RWPE1 (cell line): ENCODE measurements around the gene CYTH1.
A peak's percentile ranks its signal among the peaks of the same experiment; 100 is the strongest.

Experiments used
- CTCF ChIA-PET: fragments of 350-600 bp; sonication (Branson Sonifier 250); formaldehyde crosslinking; extraction: SDS; loops from one replicate; lab custom pipeline; 2021; lab: Yijun Ruan, JAX
- POLR2A ChIA-PET: fragments of 400-600 bp; formaldehyde crosslinking; extraction: SDS; loops from one replicate; lab custom pipeline; 2020; ENCODE audit warnings: antibody characterized with exemption; ENCODE audit not compliant: low non-redundant PET; lab: Yijun Ruan, JAX
- DNase-seq: peaks from one replicate; pipeline ENCODE4 v3.0.0; 2012; ENCODE audit warnings: low spot score
- H3K27ac ChIP-seq: fragments of 450-650 bp; 2 replicates; pipeline ENCODE4 v1.5.1; 2017
- TF ChIP-seq, protein P1 (sequence below): fragments of 450-650 bp; conservative IDR thresholded peaks from 2 replicates; pipeline ENCODE4 v1.5.1; 2017; ENCODE audit warnings: low read depth, mild to moderate bottlenecking

Gene CYTH1

DNA sequence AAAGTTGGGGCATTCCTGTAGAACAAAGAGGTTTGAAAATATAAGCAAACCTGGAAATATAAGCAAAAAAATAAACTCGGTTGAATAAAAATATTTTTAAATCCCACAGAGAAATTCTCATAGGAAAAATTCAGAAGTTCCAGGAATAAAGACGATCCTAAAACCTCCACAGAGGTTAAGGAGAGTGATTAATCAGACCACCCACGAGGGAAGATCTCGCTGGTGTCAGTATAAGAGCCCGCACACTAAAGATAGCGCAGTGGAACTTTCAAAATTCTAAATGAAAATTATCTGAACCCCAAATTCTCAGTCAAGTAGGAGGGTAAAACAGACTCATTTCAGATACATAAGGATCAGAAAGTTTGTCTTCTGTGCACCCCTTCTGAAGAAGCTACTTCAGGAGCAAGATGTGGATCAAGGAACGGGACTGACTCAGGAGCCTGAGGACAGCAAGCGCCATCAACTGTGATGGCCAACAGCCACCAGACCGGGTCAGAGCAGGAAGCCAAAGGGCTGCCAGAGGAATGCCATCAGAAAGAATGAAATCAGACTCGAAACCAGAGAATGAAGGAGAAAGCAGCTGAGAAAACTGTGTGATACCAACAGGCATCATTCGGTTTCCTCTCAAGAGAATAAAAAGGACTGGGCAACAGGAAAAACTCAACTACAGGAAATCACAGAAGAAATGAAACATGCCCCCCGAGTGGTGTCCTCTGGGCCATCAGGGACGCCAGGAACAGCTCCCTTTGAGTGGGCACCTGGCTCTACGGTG, 66.9 kb downstream of the CYTH1 start:
- TF ChIP-seq, protein P1, sequence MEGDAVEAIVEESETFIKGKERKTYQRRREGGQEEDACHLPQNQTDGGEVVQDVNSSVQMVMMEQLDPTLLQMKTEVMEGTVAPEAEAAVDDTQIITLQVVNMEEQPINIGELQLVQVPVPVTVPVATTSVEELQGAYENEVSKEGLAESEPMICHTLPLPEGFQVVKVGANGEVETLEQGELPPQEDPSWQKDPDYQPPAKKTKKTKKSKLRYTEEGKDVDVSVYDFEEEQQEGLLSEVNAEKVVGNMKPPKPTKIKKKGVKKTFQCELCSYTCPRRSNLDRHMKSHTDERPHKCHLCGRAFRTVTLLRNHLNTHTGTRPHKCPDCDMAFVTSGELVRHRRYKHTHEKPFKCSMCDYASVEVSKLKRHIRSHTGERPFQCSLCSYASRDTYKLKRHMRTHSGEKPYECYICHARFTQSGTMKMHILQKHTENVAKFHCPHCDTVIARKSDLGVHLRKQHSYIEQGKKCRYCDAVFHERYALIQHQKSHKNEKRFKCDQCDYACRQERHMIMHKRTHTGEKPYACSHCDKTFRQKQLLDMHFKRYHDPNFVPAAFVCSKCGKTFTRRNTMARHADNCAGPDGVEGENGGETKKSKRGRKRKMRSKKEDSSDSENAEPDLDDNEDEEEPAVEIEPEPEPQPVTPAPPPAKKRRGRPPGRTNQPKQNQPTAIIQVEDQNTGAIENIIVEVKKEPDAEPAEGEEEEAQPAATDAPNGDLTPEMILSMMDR, result no peak
- H3K27ac ChIP-seq, result no peak overlapping the region
- no peak for DNase-seq
- ChIA-PET POLR2A (no interaction called here), CTCF (no interaction called here)

DNA sequence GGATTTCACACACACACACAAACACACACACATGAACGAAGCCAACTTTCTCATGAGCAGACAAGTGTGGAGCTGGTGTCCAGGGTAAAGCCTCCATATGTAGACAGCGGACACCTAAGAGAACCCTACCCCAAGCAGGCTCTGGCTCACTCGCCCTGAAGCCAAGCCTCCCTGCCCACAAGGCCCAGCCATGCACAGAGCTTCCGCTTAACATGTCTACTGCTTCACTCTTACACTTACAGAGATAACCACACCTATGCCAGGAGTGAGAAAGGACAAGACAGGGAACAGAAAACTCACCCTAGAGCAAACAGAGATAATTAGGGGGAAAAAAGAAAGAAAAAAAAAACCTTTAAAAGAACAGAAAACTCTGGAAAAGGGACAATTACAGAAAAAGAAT, 67.5 kb downstream of the CYTH1 start:
- ChIA-PET POLR2A (no interaction called here), CTCF (no interaction called here)
- no peak for DNase-seq
- TF ChIP-seq, protein P1, result no peak
- H3K27ac ChIP-seq, result no peak overlapping the region

DNA sequence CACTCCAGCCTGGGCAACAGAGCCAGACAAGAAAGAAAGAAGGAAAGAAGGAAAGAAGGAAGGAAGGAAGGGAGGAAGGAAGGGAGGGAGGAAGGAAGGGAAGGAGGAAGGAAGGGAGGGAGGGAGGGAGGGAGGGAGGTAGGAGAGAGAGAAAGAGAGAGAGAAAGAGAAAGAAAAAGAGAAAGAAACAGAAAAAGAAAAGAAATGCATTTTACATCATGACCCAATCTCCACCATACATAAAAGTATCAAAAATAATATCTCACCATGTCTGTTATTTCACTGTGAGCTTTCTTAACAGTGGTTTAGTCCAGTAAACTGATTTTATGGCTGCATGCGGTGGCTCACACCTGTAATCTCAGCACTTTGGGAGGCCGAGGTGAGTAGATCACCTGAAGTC, 70.0 kb downstream of the CYTH1 start:
- POLR2A ChIA-PET, result no interaction called here
- CTCF ChIA-PET, result interaction anchor here (0.9 kb wide), 1 partner anchor 45 kb away, joined by 6 read pairs; no protein-coding TSS in a partner anchor
- TF ChIP-seq, protein P1, result no peak
- H3K27ac ChIP-seq, result no peak overlapping the region
- no peak for DNase-seq

DNA sequence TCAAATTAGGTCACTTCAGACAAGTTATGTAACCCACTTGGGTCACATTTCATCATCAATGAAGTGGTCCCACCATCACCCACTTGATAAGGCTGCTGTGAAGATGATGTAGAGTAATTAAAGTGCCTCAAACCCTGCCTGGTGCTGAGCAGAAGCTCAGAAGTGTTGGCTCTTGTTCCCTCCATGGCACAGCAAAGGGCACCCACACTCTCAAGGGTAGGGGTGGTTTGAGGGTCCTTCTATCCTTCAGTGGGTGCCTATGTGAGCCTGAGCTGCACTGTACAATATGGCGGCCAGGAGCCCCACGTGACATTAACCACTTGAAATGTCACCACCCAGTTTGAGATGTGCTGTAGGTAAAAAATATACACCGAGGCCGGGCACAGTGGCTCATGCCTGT, 71.5 kb downstream of the CYTH1 start:
- POLR2A ChIA-PET, result no interaction called here
- TF ChIP-seq, protein P1, result no peak
- CTCF ChIA-PET, result interaction anchor here (0.5 to 4.7 kb wide), 2 partner anchors 20 to 213 kb away, joined by 4 to 36 read pairs; no protein-coding TSS in a partner anchor
- DNase-seq, result no peak
- no peak overlapping the region for H3K27ac ChIP-seq

DNA sequence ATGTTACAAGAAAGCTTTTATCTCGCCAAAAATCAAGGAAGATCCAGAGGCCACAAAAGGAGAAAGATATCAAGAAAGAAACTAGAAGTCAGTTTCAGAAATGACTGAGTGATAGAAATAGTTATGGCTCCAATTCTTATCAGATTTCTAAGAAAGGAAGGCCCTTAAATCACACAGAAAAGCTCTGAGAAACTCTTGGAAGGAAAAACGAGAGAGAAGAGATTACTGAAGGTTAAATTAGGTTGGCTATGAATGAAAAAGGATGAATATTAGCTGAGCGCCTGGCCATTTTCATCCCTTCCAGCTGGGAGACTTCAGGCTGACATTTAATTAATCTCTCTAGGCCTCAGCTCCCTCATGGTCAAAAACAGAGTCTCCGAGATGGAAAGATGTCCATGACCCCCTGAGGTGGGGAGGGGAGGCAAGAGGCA, 72.3 kb downstream of the CYTH1 start:
- no peak overlapping the region; the same call in 1 of the 2 replicates for H3K27ac ChIP-seq
- ChIA-PET CTCF (interaction anchor here (0.5 to 4.7 kb wide), 8 partner anchors 14 to 213 kb away, joined by 3 to 36 read pairs (median 4); no protein-coding TSS in a partner anchor), POLR2A (no interaction called here)
- TF ChIP-seq, protein P1, result no peak
- no peak for DNase-seq

DNA sequence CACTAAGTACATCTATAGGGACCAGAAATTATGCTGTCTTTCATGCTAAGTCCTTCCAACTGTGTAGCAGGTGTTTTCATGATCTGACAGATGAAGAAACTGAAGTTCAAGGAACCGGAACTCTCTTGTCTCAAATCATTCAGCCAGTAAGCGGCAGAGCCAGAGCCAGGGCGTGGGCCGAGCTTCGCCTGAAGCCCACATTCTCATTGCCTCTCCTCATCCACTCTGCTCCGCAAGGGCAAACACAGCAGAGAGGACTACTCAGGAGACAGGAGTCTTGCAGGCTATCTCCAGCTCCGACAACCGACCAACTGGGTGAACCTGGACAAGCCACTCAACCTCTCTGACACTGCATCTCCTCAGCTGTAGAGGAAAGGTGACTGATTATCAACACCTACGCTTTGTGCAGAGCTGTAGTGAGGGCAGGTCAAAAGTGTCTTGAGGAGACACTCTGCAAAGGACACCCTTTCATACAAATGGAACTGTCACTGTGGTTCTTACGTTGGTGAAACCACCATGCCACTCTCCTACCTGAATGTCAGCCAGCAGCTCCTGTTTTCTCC, 72.9 kb downstream of the CYTH1 start:
- TF ChIP-seq, protein P1, result no peak
- peak overlapping the region; percentile 46 for H3K27ac ChIP-seq
- CTCF ChIA-PET, result interaction anchor here (0.5 to 4.7 kb wide), 12 partner anchors 8 to 212 kb away, joined by 3 to 36 read pairs (median 3); no protein-coding TSS in a partner anchor
- DNase-seq, result no peak
- POLR2A ChIA-PET, result no interaction called here
